ENCODE results near the gene HS3ST3B1. TPM values are rescaled to one million over a fixed set of nuclear protein-coding genes. Genes with fewer than 3 reads are reported as not detected.

HS3ST3B1 gene
- total RNA-seq, 4 donors from 2014 or later = 2.5 to 5.5 (median 3.3) TPM

DNA sequence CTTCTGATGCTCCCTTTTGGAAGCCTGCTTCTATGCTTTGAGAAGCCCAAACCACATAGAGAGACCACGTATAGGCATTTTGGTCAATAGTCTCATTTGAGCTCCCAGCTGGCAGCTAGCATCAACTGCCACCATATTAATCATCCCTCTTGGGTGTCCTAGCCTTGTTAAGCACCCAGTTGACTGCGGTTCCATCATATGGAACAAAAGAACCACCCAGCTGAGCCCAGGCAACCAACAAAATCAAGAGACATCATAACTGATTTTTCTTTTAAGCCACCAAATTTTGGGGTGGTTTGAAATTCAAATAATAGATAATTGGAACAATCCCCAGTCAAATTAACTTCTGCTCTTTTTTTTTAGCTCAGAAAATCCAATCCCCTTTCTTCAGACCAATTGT, 53.9 kb downstream of the HS3ST3B1 start:
- WGBS = 82% methylated on average over 2 of the region's 2 CpGs
- peaks cover 0 to 3% (median 0%) of the 10 kb centered on the region in 4 donors for H3K9me3 ChIP-seq
- peaks cover 0 to 22% (median 0%) of the 10 kb centered on the region in 4 donors for H3K27me3 ChIP-seq

DNA sequence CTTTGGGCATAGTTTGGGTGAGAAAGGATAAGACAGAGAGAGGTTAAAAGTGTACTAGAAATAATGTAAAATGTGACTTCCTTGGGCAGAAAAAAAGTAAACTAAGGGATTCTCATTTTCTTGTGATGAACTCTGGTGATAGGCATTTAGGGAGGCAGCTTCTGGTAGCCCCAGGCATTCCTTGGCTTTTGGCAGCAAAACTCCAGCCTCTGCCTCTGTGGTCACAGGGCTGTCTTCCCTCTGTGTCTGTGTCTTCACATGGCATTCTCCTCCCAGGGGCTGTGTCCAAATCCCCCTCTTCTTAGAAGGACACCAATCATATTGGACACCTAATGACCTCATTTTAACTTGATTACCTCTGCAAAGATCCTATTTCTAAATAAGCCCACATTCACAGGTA, 54.7 kb downstream of the HS3ST3B1 start:
- no peak overlapping the region for H3K4me3 ChIP-seq
- H3K9me3 ChIP-seq = peaks cover 0 to 3% (median 0%) of the 10 kb centered on the region in 4 donors
- H3K4me1 ChIP-seq = peaks cover 0 to 9% (median 0%) of the 10 kb centered on the region in 4 donors
- peaks cover 0 to 21% (median 0%) of the 10 kb centered on the region in 4 donors for H3K27me3 ChIP-seq
- intact Hi-C loops (cut with DNase I) = no loop called here
- no peaks in the 10 kb centered on the region for H3K36me3 ChIP-seq
- DNase-seq (ENCODE audit: extremely low spot score) = no peak
- no peak overlapping the region for H3K27ac ChIP-seq (replicated peaks in 1 of 4)
- no peak for TF ChIP-seq EP300 (IDR thresholded peaks at IDR 0.05)
- no peak for TF ChIP-seq POLR2A (IDR thresholded peaks at IDR 0.05; ENCODE audit: low read depth)
- no peak for TF ChIP-seq POLR2AphosphoS5 (IDR thresholded peaks at IDR 0.05)
- TF ChIP-seq, protein P1, sequence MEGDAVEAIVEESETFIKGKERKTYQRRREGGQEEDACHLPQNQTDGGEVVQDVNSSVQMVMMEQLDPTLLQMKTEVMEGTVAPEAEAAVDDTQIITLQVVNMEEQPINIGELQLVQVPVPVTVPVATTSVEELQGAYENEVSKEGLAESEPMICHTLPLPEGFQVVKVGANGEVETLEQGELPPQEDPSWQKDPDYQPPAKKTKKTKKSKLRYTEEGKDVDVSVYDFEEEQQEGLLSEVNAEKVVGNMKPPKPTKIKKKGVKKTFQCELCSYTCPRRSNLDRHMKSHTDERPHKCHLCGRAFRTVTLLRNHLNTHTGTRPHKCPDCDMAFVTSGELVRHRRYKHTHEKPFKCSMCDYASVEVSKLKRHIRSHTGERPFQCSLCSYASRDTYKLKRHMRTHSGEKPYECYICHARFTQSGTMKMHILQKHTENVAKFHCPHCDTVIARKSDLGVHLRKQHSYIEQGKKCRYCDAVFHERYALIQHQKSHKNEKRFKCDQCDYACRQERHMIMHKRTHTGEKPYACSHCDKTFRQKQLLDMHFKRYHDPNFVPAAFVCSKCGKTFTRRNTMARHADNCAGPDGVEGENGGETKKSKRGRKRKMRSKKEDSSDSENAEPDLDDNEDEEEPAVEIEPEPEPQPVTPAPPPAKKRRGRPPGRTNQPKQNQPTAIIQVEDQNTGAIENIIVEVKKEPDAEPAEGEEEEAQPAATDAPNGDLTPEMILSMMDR (IDR thresholded peaks at IDR 0.05) = no peak

More for the DNA sequence above, 53.9 kb downstream of the HS3ST3B1 start:
- no peak overlapping the region for H3K4me3 ChIP-seq
- DNase-seq (ENCODE audit: extremely low spot score) = no peak
- no peaks in the 10 kb centered on the region for H3K36me3 ChIP-seq
- H3K27ac ChIP-seq (replicated peaks in 1 of 4) = no peak overlapping the region
- peaks cover 0 to 9% (median 0%) of the 10 kb centered on the region in 4 donors for H3K4me1 ChIP-seq
- TF ChIP-seq EP300 (IDR thresholded peaks at IDR 0.05) = no peak
- TF ChIP-seq, protein P1 (IDR thresholded peaks at IDR 0.05) = no peak
- TF ChIP-seq POLR2AphosphoS5 (IDR thresholded peaks at IDR 0.05) = no peak
- no peak for TF ChIP-seq POLR2A (IDR thresholded peaks at IDR 0.05; ENCODE audit: low read depth)
- intact Hi-C loops (cut with DNase I) = no loop called here

DNA sequence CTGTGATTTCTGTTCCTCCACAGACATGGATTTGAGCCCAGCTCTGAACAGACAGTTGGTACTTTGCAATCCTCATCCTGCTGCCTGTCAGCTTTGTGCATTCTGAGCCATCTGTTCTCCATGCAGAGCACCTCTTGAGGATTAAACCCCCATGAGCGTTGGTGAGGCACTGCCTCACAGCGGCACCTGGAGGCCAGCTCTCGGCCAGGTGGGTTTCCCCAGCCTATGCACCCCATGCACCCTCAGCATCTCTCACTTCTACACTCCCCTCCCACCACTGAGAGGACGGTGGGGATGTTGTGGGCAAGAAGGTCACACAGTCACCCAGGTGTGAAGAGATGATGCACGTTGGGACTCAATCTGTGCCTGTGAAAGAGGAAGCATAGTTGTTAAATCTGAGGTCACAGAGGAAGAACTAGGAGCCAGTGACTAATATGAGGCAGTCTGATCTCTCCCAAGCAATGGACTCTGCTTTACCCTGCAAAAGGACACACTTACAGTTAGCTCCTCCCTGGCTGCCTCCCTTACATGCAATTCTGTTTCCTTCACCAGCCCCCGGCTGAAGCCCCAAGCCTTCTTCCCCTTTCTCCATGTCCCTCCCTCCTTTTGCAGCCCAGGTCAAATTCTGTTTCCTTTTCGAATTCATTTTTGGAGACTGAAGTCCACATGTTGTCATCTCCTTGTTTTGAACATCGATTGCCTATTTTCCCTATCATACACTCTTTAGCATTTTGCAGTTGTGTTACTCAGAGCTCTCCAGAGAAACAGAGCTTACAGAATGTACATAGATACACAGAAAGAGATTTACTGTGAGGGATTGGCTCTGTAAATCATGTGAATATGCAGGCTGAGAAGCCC, 58.5 kb downstream of the HS3ST3B1 start:
- whole genome bisulfite sequencing = 57% methylated on average over 8 of the region's 8 CpGs
- H3K9me3 ChIP-seq = peaks cover 0 to 3% (median 0%) of the 10 kb centered on the region in 4 donors
- peaks cover 0 to 4% (median 0%) of the 10 kb centered on the region in 4 donors for H3K27me3 ChIP-seq
- H3K4me3 ChIP-seq = no peak overlapping the region
- H3K27ac ChIP-seq (replicated peaks in 1 of 4) = no peak overlapping the region
- TF ChIP-seq, protein P1 (IDR thresholded peaks at IDR 0.05) = no peak
- TF ChIP-seq POLR2AphosphoS5 (IDR thresholded peaks at IDR 0.05) (no peak), POLR2A (IDR thresholded peaks at IDR 0.05; ENCODE audit: low read depth) (no peak), EP300 (IDR thresholded peaks at IDR 0.05) (no peak)
- intact Hi-C loops (cut with DNase I) = no loop called here
- no peaks in the 10 kb centered on the region for H3K36me3 ChIP-seq
- DNase-seq (ENCODE audit: extremely low spot score) = no peak
- no peaks in the 10 kb centered on the region for H3K4me1 ChIP-seq

DNA sequence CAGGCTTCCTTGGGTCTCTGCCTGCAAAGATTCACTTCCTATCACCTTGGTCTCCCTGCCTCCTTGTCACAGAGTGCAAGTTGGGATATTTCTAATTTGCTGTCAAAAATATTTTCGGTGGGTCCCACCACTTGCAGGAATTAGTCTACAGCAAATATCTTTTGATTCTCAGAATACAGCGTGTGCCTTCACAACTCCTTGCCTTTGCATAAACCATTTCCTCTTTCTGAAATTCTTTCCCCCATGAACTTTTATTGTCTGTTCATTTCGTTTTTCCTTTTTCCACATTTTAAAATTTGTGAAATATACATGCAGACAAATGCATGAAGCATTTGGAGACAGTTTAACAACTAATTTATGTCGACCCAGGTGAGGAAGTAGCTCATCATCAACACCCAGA, 60.0 kb downstream of the HS3ST3B1 start:
- H3K27me3 ChIP-seq = no peaks in the 10 kb centered on the region
- WGBS = 57% methylated on average over 4 of the region's 4 CpGs
- intact Hi-C loops (cut with DNase I) = no loop called here
- no peak for DNase-seq (ENCODE audit: extremely low spot score)
- H3K4me1 ChIP-seq = no peaks in the 10 kb centered on the region
- TF ChIP-seq EP300 (IDR thresholded peaks at IDR 0.05) (no peak), POLR2AphosphoS5 (IDR thresholded peaks at IDR 0.05) (no peak), POLR2A (IDR thresholded peaks at IDR 0.05; ENCODE audit: low read depth) (no peak)
- TF ChIP-seq, protein P1 (IDR thresholded peaks at IDR 0.05) = no peak
- no peaks in the 10 kb centered on the region for H3K36me3 ChIP-seq
- no peak overlapping the region for H3K27ac ChIP-seq (replicated peaks in 1 of 4)
- no peaks in the 10 kb centered on the region for H3K9me3 ChIP-seq
- no peak overlapping the region for H3K4me3 ChIP-seq

Data from esophagus muscularis mucosa (tissue), 4 donors.